Body of pancreas (tissue), 4 donors: Measurements from ENCODE around the gene LYRM4.

Experiments
- CTCF ChIP-seq, 7 experiments: fragments of 450-650 bp in 4 of 7; fragments of 200-600 bp in 3 of 7; sonication (generic) in 3 of 7; IDR thresholded peaks; one replicate each; pipeline ENCODE4 v1.5.1; 2016 to 2019; ENCODE audit warnings: antibody characterized with exemption in 7 of 7
- POLR2A ChIP-seq, 3 donors: fragments of 450-650 bp; IDR thresholded peaks; one replicate each; pipeline ENCODE4 v1.6.1; 2016; ENCODE audit warnings: antibody characterized with exemption in 3 of 3, mild to moderate bottlenecking in 2 of 3

GRCh38 chr6:5088780-5089179 is 172.0 kb downstream of the LYRM4 start:
- TF ChIP-seq POLR2A (IDR thresholded peaks at IDR 0.05) (no peak), CTCF (IDR thresholded peaks at IDR 0.05) (no peak)
